IMR-90 (cell line): ENCODE data around the gene SLC37A3. TPM values are rescaled to one million over a fixed set of nuclear protein-coding genes. Genes with fewer than 3 reads are reported as not detected.

ENCODE experiments used
- ATAC-seq: fragments of 200-7000 bp; cut with Tn5 transposase; 2 replicates; pipeline ENCODE4 v1.9.1; 2020; ENCODE audit warnings: low read depth, mild to moderate bottlenecking, moderate library complexity
- BruUV-seq: library from RNA; stranded (reverse); fragments of 400-500 nt; replicated peaks from 2 replicates; lab custom pipeline; 2021; lab: Mats Ljungman, UMichigan
- CTCF ChIA-PET: fragments of 300-600 bp; formaldehyde crosslinking; extraction: SDS; loops from one replicate; lab custom pipeline; 2021; ENCODE audit warnings: antibody characterized with exemption; lab: Yijun Ruan, JAX
- POLR2A ChIA-PET: fragments of 300-600 bp; sonication (Branson Sonifier 250); formaldehyde crosslinking; loops from one replicate; lab custom pipeline; 2022; ENCODE audit warnings: antibody characterized with exemption; ENCODE audit not compliant: unreplicated experiment; lab: Charles Lee
- DNase-seq: peaks from one replicate; pipeline ENCODE4 v3.0.0; 2013
- H2AFZ ChIP-seq: replicated peaks from 2 replicates; pipeline ENCODE3; 2013; ENCODE audit warnings: low read length, mild to moderate bottlenecking; ENCODE audit not compliant: poor library complexity
- H2AK5ac ChIP-seq: 2 replicates; pipeline ENCODE4 v1.6.1; 2013; ENCODE audit warnings: low read depth, low read length, inconsistent platforms
- H2AK9ac ChIP-seq: replicated peaks from 2 replicates; pipeline ENCODE3; 2013; ENCODE audit warnings: mild to moderate bottlenecking, low read depth, low read length, moderate library complexity; ENCODE audit not compliant: poor library complexity
- H2BK120ac ChIP-seq: 2 replicates; pipeline ENCODE4 v1.6.1; 2013; ENCODE audit warnings: low read depth, low read length, inconsistent platforms
- H2BK15ac ChIP-seq: 3 replicates; pipeline ENCODE4 v1.6.1; 2013; ENCODE audit warnings: low read depth, low read length, inconsistent platforms
- H2BK20ac ChIP-seq: 2 replicates; pipeline ENCODE4 v1.6.1; 2013; ENCODE audit warnings: low read depth, mild to moderate bottlenecking, inconsistent platforms, low read length, moderate library complexity
- H2BK5ac ChIP-seq: 2 replicates; pipeline ENCODE4 v1.6.1; 2013; ENCODE audit warnings: mild to moderate bottlenecking, low read depth, low read length, inconsistent platforms; ENCODE audit not compliant: poor library complexity, severe bottlenecking
- H3K14ac ChIP-seq: replicated peaks from 2 replicates; pipeline ENCODE4 v1.6.1; 2013; ENCODE audit warnings: low read depth, low read length, inconsistent platforms
- H3K18ac ChIP-seq: 2 replicates; pipeline ENCODE4 v1.6.1; 2013; ENCODE audit warnings: low read depth, low read length, control low read depth
- H3K23ac ChIP-seq: 2 replicates; pipeline ENCODE4 v1.6.1; 2013; ENCODE audit warnings: low read depth, low read length, inconsistent platforms
- H3K27ac ChIP-seq: 2 replicates; pipeline ENCODE4 v1.5.1; 2013; ENCODE audit warnings: mild to moderate bottlenecking, control low read depth, low read length; ENCODE audit not compliant: insufficient read depth
- H3K27me3 ChIP-seq: 2 replicates; pipeline ENCODE4 v1.6.1; 2013; ENCODE audit warnings: low read length; ENCODE audit not compliant: control insufficient read depth, insufficient read depth
- H3K36me3 ChIP-seq: 2 replicates; pipeline ENCODE4 v1.6.1; 2013; ENCODE audit warnings: low read length, mixed read lengths; ENCODE audit not compliant: control insufficient read depth, insufficient read depth
- H3K4ac ChIP-seq: 2 replicates; pipeline ENCODE4 v1.6.1; 2013; ENCODE audit warnings: low read depth, low read length, inconsistent platforms
- H3K4me1 ChIP-seq: 2 replicates; pipeline ENCODE4 v1.6.1; 2013; ENCODE audit warnings: low read length, mixed read lengths; ENCODE audit not compliant: control insufficient read depth, insufficient read depth
- H3K4me2 ChIP-seq: 2 replicates; pipeline ENCODE4 v1.6.1; 2013; ENCODE audit warnings: low read depth, mild to moderate bottlenecking, control low read depth, low read length, moderate library complexity
- H3K4me3 ChIP-seq: 2 replicates; pipeline ENCODE4 v1.5.1; 2013; ENCODE audit warnings: low read depth, mild to moderate bottlenecking, control low read depth, low read length, moderate library complexity; ENCODE audit not compliant: insufficient read depth
- H3K56ac ChIP-seq: 2 replicates; pipeline ENCODE4 v1.6.1; 2013; ENCODE audit warnings: low read length, inconsistent platforms; ENCODE audit not compliant: insufficient read depth; ENCODE audit errors: extremely low read depth
- H3K79me1 ChIP-seq, 2 experiments: 2 replicates each; pipeline ENCODE4 v1.6.1; 2013; ENCODE audit warnings: low read length in 2 of 2, inconsistent platforms in 1 of 2, low read depth in 1 of 2
- H3K9ac ChIP-seq: 2 replicates; pipeline ENCODE4 v1.6.1; 2013; ENCODE audit warnings: low read depth, low read length, control low read depth
- H3K9me1 ChIP-seq: 2 replicates; pipeline ENCODE4 v1.6.1; 2013; ENCODE audit warnings: low read length, inconsistent platforms; ENCODE audit not compliant: insufficient read depth
- H3K9me3 ChIP-seq: 2 replicates; pipeline ENCODE4 v1.6.1; 2013; ENCODE audit warnings: low read length; ENCODE audit not compliant: control insufficient read depth, insufficient read depth
- H4K20me1 ChIP-seq: 2 replicates; pipeline ENCODE4 v1.6.1; 2013; ENCODE audit warnings: low read length, inconsistent platforms; ENCODE audit not compliant: insufficient read depth
- H4K5ac ChIP-seq: 2 replicates; pipeline ENCODE4 v1.6.1; 2013; ENCODE audit warnings: mild to moderate bottlenecking, low read depth, low read length, control low read depth
- H4K8ac ChIP-seq, 2 experiments: 2 replicates each; pipeline ENCODE4 v1.6.1; 2013; ENCODE audit warnings: low read depth in 2 of 2, low read length in 2 of 2, control low read depth in 1 of 2, inconsistent platforms in 1 of 2
- H4K91ac ChIP-seq: 2 replicates; pipeline ENCODE4 v1.6.1; 2013; ENCODE audit warnings: low read depth, low read length, inconsistent platforms; ENCODE audit not compliant: insufficient read depth
- BHLHE40 ChIP-seq: fragments of 150-350 bp; IDR thresholded peaks from 2 replicates; pipeline ENCODE4 v1.6.1; 2016; ENCODE audit warnings: mild to moderate bottlenecking, low read depth, low read length
- CHD1 ChIP-seq: IDR thresholded peaks from 2 replicates; pipeline ENCODE4 v1.6.1; 2012; ENCODE audit warnings: low read depth, low read length, improper control_type of control experiment
- CTCF ChIP-seq: conservative IDR thresholded peaks from 2 replicates; pipeline ENCODE4 v1.5.1; 2012; ENCODE audit warnings: mild to moderate bottlenecking, low read depth, low read length, improper control_type of control experiment
- FOS ChIP-seq: fragments of 150-350 bp; IDR thresholded peaks from 2 replicates; pipeline ENCODE4 v1.6.1; 2016; ENCODE audit warnings: low read depth, low read length
- MAZ ChIP-seq: IDR thresholded peaks from 2 replicates; pipeline ENCODE4 v1.6.1; 2012; ENCODE audit warnings: low read depth, mild to moderate bottlenecking, low read length, improper control_type of control experiment, moderate library complexity, borderline replicate concordance
- MXI1 ChIP-seq: IDR thresholded peaks from 2 replicates; pipeline ENCODE4 v1.6.1; 2012; ENCODE audit warnings: low read depth, mild to moderate bottlenecking, low read length, moderate library complexity, borderline replicate concordance
- POLR2A ChIP-seq: IDR thresholded peaks from 2 replicates; pipeline ENCODE4 v1.6.1; 2012; ENCODE audit warnings: mild to moderate bottlenecking, low read depth, low read length
- RAD21 ChIP-seq: IDR thresholded peaks from 2 replicates; pipeline ENCODE4 v1.6.1; 2012; ENCODE audit warnings: low read length, improper control_type of control experiment
- RCOR1 ChIP-seq: IDR thresholded peaks from 2 replicates; pipeline ENCODE4 v1.6.1; 2012; ENCODE audit warnings: mild to moderate bottlenecking, low read length, improper control_type of control experiment; ENCODE audit not compliant: insufficient replicate concordance
- SMC3 ChIP-seq: fragments of 150-350 bp; IDR thresholded peaks from 2 replicates; pipeline ENCODE4 v1.6.1; 2016; ENCODE audit warnings: low read depth, mild to moderate bottlenecking, antibody characterized with exemption, low read length, moderate library complexity
- USF2 ChIP-seq: fragments of 150-350 bp; IDR thresholded peaks from 2 replicates; pipeline ENCODE4 v1.6.1; 2017; ENCODE audit warnings: mild to moderate bottlenecking, antibody characterized with exemption, low read length, low read depth
- WGBS, 2 experiments: methylation state at CpG; one replicate each; pipeline versions ENCODE4 v1.1.5 to v1.1.7; 2013; ENCODE audit warnings: missing lambda C conversion rate in 2 of 2; ENCODE audit not compliant: insufficient read length in 1 of 2; ENCODE audit errors: extremely low coverage in 2 of 2; 5-methylcytosine and 5-hydroxymethylcytosine counted together
- dilution Hi-C: fragments of 300-500 bp; cut with HindIII; formaldehyde crosslinking; loops from one replicate; pipeline ENCODE4 v1.14.3; 2018; ENCODE audit warnings: low sequenced_read_pairs; ENCODE audit not compliant: unreplicated experiment
- in situ Hi-C: fragments of 300-500 bp; cut with MboI; formaldehyde crosslinking; loops from 3 replicates; pipeline ENCODE4 v1.14.3; 2019; ENCODE audit warnings: low sequenced_read_pairs, inconsistent platforms, mixed read lengths
- intact Hi-C: fragments of 100-400 bp; cut with micrococcal nuclease; formaldehyde crosslinking; loops from 2 replicates; pipeline ENCODE4 v1.10.0; 2022
- polyA plus RNA-seq, 3 experiments: library from polyadenylated mRNA; depleted of rRNA; stranded (reverse); fragments of >200 nt; gene quantifications; 2 replicates each; pipeline ENCODE4 v1.2.3, GENCODE V29; 2012; ENCODE audit warnings: low replicate concordance in 1 of 3
- total RNA-seq: library from RNA; depleted of rRNA; stranded (reverse); fragments of >200 nt; gene quantifications from 2 replicates; pipeline ENCODE4 v1.2.3, GENCODE V29; 2012
- TF ChIP-seq, protein P1 (sequence below): fragments of 150-350 bp; IDR thresholded peaks from 2 replicates; pipeline ENCODE4 v1.6.1; 2016; ENCODE audit warnings: low read depth, mild to moderate bottlenecking, low read length, moderate library complexity, borderline replicate concordance

Gene SLC37A3
- total and polyA plus RNA-seq, 2 of the 4 experiments (the other 2 are of a cell fraction), result 43.2 to 45.3 TPM

DNA sequence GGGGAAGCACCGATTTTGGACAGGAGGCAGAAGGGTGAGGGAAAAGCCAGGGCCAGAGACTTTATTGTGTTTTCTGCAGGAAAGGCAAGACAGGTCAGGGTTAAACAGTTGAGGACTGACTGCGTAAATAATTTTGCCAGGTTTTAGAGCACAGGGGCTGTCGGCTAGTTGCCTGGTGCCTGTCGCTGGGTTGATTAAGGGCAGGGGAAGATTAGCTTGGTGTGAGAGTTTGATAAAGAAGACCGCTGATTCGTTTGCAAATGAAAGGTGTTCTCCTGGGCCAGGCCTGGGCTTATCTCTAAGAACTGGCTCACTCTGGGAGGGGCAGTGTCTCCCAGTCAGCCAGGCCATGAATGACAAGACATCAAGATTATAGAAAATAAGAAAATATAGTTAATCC, 75.6 kb downstream of the SLC37A3 start:
- intact Hi-C loops (no loop called here), dilution Hi-C loops (no loop called here), in situ Hi-C loops (loop anchor here (10.0 kb wide), 1 partner anchor 148 kb away; the partner anchor contains the start of gene KDM7A)
- Histone ChIP-seq H4K20me1 (no peaks in the 10 kb centered on the region), H4K91ac (no peak overlapping the region), H3K4me2 (no peak overlapping the region), H3K9ac (no peak overlapping the region), H2AK9ac (no peak overlapping the region), H3K27me3 (no peaks in the 10 kb centered on the region), H3K23ac (no peak overlapping the region), H3K14ac (no peak overlapping the region), H2BK120ac (no peak overlapping the region), H4K8ac (no peak overlapping the region), H3K18ac (no peak overlapping the region), H2BK5ac (no peak overlapping the region), H3K4me3 (no peak overlapping the region), H2AFZ (no peak overlapping the region), H2BK20ac (no peak overlapping the region), H3K4me1 (no peaks in the 10 kb centered on the region), H3K9me1 (no peaks in the 10 kb centered on the region), H3K27ac (no peak overlapping the region), H3K79me1 (no peaks in the 10 kb centered on the region), H3K4ac (no peak overlapping the region), H3K56ac (no peak overlapping the region), H4K5ac (no peak overlapping the region), H2AK5ac (no peak overlapping the region), H3K9me3 (no peaks in the 10 kb centered on the region), H3K36me3 (no peaks in the 10 kb centered on the region), H2BK15ac (no peak overlapping the region)
- 17% methylated on average over 1 of the region's 6 CpGs; no CpG with 5 or more reads in 1 of the 2 experiments for WGBS, 2 experiments
- ATAC-seq, result no peak
- no peak for DNase-seq
- no TSS peak for BruUV-seq
- CTCF ChIA-PET, result no interaction called here
- TF ChIP-seq SMC3, result no peak
- TF ChIP-seq, protein P1, sequence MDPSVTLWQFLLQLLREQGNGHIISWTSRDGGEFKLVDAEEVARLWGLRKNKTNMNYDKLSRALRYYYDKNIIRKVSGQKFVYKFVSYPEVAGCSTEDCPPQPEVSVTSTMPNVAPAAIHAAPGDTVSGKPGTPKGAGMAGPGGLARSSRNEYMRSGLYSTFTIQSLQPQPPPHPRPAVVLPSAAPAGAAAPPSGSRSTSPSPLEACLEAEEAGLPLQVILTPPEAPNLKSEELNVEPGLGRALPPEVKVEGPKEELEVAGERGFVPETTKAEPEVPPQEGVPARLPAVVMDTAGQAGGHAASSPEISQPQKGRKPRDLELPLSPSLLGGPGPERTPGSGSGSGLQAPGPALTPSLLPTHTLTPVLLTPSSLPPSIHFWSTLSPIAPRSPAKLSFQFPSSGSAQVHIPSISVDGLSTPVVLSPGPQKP, result no peak
- TF ChIP-seq RCOR1, result no peak
- TF ChIP-seq BHLHE40, result no peak
- TF ChIP-seq CTCF, result no peak
- TF ChIP-seq FOS, result no peak
- no peak for TF ChIP-seq USF2
- TF ChIP-seq CHD1, result no peak
- TF ChIP-seq MAZ, result no peak
- no peak for TF ChIP-seq POLR2A
- TF ChIP-seq RAD21, result no peak
- TF ChIP-seq MXI1, result no peak
- POLR2A ChIA-PET, result no interaction called here
